Astrocyte of the cerebellum (primary cell): Measurements from ENCODE around the gene MAD2L1BP.
A peak's percentile ranks its signal among the peaks of the same experiment; 100 is the strongest.
"Not testable (repeated sequence)": the region's sequence is repeated elsewhere in the genome, so short reads cannot be mapped to it uniquely, and the experiment has no call there.

Experiments
- DNase-seq: peaks from one replicate; pipeline ENCODE4 v3.0.0-alpha.2; 2011; ENCODE audit warnings: low read depth
- H3K4me3 ChIP-seq: 2 replicates; pipeline ENCODE4 v1.5.1; 2011; ENCODE audit warnings: mild to moderate bottlenecking, low read depth, low read length, moderate library complexity
- CTCF ChIP-seq: IDR thresholded peaks from 2 replicates; pipeline ENCODE4 v1.5.1; 2012; ENCODE audit warnings: low read length, low read depth, moderate library complexity, mild to moderate bottlenecking; ENCODE audit errors: missing control alignments
- in situ Hi-C: cut with HindIII; loops from 2 replicates; pipeline ENCODE4 v1.10.0; 2017; ENCODE audit warnings: low sequenced_read_pairs

Gene MAD2L1BP

DNA sequence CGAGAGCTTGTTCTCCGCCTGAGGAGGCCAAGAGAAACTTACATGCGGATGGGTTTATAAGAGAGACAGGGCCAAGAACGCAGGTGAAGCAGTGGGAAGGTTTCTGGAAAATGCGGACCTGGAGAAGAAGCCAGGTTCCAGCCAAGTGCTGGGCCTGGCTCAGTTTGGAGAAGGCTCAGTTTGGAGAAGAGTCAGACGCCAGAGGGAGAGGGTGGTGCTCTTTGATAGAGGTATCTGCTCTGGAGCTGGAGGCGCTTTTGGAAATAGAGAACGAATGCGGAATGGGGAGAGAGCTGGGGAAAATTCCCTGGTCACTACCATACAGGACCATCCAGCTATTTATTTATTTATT lies 9.9 kb downstream of the MAD2L1BP start:
- TF ChIP-seq CTCF: no peak
- H3K4me3 ChIP-seq: peak overlapping the region; percentile 45
- DNase-seq: no peak
- in situ Hi-C loops: no loop called here

GRCh38 chr6:43647613-43648012 lies 12.0 kb downstream of the MAD2L1BP start:
- H3K4me3 ChIP-seq: no peak overlapping the region
- TF ChIP-seq CTCF: no peak
- no peak for DNase-seq
- in situ Hi-C loops: no loop called here

DNA sequence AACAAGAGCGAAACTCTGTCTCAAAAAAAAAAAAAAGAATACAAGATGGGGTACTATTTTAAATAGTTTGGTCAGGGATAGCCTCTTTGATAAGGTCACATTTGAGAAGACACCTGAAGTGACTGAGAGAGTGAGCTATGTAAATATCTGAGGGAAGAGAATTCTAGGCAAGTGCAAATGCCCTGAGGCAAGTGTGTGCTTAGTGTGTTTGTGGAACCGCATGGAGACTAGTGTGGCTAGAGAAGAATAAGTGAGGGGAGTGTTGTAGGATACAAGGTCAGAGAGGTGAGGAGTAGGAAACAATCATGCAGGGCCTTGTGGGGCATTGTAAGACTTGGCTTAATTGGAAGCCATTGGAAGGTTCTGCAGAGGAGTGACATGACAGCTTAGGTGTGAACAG lies 12.6 kb downstream of the MAD2L1BP start:
- TF ChIP-seq CTCF: no peak
- in situ Hi-C loops: no loop called here
- no peak for DNase-seq
- no peak overlapping the region for H3K4me3 ChIP-seq

DNA sequence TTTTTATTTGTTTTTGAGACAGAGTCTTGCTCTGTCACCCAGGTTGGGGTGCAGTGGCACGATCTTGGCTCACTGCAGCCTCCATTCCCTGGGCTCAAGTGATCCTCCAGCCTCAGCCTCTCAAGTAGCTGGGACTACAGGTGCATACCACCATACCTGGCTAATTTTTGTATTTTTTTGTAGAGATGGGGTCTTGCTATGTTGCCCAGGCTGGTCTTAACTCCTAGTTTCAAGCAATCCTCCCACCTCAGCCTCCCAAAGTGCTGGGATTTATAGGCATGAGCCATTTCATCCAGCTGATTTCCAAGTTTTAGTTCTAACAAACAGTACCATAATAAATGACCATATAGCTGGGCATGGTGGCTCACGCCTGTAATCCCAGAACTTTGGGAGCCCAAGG lies 17.2 kb downstream of the MAD2L1BP start:
- in situ Hi-C loops: loop anchor here (5.0 kb wide), 1 partner anchor 94 kb away; no protein-coding TSS in a partner anchor
- not testable (repeated sequence) for H3K4me3 ChIP-seq, DNase-seq

DNA sequence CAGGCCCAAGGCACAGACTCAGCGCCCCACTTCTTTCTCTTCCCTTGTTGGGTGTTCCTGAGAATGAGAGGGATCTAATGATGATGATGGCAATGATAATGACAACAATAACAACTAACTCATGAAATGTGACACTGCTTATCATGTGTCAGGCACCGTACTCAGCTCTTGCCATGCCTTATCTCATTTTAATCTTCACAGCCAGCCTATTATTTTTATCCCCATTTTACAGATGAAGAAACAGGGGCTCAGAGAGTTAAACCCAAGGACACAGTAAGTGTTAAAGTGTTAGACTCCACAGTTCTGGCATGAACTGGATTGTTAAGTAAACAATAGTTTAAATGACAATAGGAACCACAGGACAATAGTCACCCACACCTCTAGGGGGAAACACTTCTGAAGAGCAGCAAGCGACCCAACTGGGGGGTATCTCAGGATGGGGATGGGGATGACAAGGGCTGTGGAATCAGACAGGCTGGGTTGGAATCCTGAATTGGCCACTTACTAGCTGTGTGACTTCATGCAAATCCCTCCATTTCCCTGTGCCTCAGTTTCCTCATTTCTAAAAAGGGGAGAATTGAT lies 21.7 kb downstream of the MAD2L1BP start:
- H3K4me3 ChIP-seq: no peak overlapping the region
- DNase-seq: no peak
- no peak for TF ChIP-seq CTCF
- in situ Hi-C loops: no loop called here

DNA sequence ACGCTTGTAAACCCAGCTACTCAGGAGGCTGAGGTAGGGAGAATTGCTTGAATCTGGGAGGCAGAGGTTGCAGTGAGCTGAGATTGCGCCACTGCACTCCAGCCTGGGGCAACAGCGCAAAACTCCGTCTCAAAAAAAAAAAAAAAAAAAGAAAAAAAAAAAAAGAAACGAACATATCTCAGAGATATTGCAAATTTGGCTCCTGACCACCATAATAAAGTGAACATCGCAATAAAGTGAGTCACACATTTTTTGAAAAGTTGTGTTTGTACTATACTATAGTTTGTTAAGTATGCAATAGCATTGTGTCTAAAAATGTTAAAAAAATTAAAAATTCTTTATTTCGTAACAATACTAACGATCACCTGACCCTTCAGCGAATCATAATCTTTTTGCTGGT lies 22.5 kb downstream of the MAD2L1BP start:
- no peak overlapping the region for H3K4me3 ChIP-seq
- TF ChIP-seq CTCF: no peak
- in situ Hi-C loops: no loop called here
- no peak for DNase-seq

GRCh38 chr6:43662948-43663347 lies 27.3 kb downstream of the MAD2L1BP start:
- DNase-seq, H3K4me3 ChIP-seq, in situ Hi-C loops: not testable (repeated sequence)

DNA sequence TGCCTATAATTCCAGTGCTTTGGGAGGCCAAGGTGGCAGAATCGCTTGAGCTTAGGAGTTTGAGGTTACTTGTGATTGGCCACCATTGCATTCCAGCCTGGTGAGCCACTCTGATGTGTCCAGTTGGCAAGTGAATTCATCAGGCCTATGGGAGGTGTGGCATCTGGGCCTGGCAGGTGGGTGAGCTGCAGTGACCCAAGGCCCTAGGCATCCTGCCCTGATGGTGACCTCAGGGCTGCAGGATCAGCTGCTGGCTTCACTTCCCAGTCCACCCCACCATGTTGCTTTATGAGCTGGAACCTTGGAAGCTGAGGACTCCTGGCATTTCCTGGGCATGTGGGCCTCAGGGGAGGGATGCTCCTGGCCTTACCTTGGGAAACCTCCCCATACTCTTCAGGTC lies 29.7 kb downstream of the MAD2L1BP start:
- in situ Hi-C loops: no loop called here
- H3K4me3 ChIP-seq: no peak overlapping the region
- no peak for TF ChIP-seq CTCF
- DNase-seq: no peak
